Brain microvascular endothelial cell (primary cell): Measurements from ENCODE around the gene GUCY2D.

Experiments used
- DNase-seq: peaks from one replicate; pipeline ENCODE4 v3.0.0-alpha.2; 2020
- H3K27ac ChIP-seq: fragments of 250-450 bp; sonication (Bioruptor Pico); 2 replicates; pipeline ENCODE4 v1.5.1; 2020; ENCODE audit warnings: mild to moderate bottlenecking, moderate library complexity
- H3K27me3 ChIP-seq: fragments of 250-450 bp; sonication (Bioruptor Pico); replicated peaks from 2 replicates; pipeline ENCODE4 v1.5.1; 2020; ENCODE audit warnings: mild to moderate bottlenecking
- H3K36me3 ChIP-seq: fragments of 250-450 bp; sonication (Bioruptor Pico); replicated peaks from 2 replicates; pipeline ENCODE4 v1.5.1; 2020; ENCODE audit warnings: mild to moderate bottlenecking
- H3K4me3 ChIP-seq: 2 replicates; pipeline ENCODE4 v1.5.1; 2011; ENCODE audit warnings: low read depth, mild to moderate bottlenecking, control low read depth, low read length, moderate library complexity
- in situ Hi-C: cut with HindIII; loops from 2 replicates; pipeline ENCODE4 v1.10.0; 2017; ENCODE audit warnings: low sequenced_read_pairs, low pct_ligation_motif_present
- TF ChIP-seq, protein P1 (sequence below): IDR thresholded peaks from 2 replicates; pipeline ENCODE4 v1.5.1; 2011; ENCODE audit warnings: low read depth, mild to moderate bottlenecking, moderate library complexity, low read length, control low read depth, inconsistent platforms; ENCODE audit errors: missing control alignments

Gene GUCY2D

GRCh38 chr17:8048236-8048635, 45.8 kb downstream of the GUCY2D start:
- Histone ChIP-seq H3K27ac (no peak overlapping the region), H3K4me3 (no peak overlapping the region), H3K27me3 (peaks cover 4% of the 10 kb centered on the region), H3K36me3 (no peaks in the 10 kb centered on the region)
- in situ Hi-C loops, result no loop called here
- TF ChIP-seq, protein P1, sequence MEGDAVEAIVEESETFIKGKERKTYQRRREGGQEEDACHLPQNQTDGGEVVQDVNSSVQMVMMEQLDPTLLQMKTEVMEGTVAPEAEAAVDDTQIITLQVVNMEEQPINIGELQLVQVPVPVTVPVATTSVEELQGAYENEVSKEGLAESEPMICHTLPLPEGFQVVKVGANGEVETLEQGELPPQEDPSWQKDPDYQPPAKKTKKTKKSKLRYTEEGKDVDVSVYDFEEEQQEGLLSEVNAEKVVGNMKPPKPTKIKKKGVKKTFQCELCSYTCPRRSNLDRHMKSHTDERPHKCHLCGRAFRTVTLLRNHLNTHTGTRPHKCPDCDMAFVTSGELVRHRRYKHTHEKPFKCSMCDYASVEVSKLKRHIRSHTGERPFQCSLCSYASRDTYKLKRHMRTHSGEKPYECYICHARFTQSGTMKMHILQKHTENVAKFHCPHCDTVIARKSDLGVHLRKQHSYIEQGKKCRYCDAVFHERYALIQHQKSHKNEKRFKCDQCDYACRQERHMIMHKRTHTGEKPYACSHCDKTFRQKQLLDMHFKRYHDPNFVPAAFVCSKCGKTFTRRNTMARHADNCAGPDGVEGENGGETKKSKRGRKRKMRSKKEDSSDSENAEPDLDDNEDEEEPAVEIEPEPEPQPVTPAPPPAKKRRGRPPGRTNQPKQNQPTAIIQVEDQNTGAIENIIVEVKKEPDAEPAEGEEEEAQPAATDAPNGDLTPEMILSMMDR, result no peak
- no peak for DNase-seq

DNA sequence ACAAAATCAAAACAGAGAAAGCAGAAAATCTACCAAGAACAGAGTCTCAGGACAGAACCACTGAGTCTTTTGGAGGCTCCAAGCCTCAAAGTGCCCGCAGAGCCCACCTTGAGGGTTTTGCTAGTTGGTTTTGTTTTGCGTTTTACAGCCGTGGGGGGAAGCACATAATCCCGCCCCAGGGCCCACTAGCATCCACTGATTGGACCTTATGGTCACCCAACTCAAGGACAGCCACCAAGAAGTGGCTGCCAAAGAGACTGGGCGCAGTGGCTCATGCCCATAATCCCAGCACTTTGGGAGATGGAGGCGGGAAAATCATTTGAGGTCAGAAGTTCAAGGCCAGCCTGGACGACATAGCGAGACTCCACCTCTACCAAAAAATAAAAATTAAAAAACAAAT, 46.3 kb downstream of the GUCY2D start:
- no peak overlapping the region for H3K27ac ChIP-seq
- peaks cover 4% of the 10 kb centered on the region for H3K27me3 ChIP-seq
- in situ Hi-C loops, result no loop called here
- H3K4me3 ChIP-seq, result no peak overlapping the region
- TF ChIP-seq, protein P1, result no peak
- DNase-seq, result no peak
- no peaks in the 10 kb centered on the region for H3K36me3 ChIP-seq

DNA sequence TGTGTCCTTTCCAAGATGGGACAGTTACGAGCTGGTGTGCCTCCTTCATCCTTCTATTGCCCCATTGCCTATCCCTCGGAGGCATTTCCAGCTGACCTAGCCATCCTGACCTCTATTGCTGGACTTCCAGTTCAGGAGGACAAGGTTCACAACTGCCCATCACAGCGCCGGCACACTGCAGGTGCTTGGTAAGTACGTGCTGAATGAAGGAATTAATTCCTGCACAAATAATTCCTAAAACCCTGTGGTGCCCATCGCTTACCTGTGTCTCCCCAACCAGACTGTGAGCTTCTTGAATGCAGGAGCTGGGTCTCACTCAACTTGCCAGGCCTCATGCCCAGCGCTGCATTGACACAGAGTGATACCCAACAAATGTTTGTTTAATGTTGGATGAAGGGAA, 49.4 kb downstream of the GUCY2D start:
- DNase-seq, result no peak
- H3K4me3 ChIP-seq, result no peak overlapping the region
- in situ Hi-C loops, result loop anchor here (10.0 kb wide), 1 partner anchor 63 kb away; the partner anchor contains the start of gene ALOXE3
- peaks cover 4% of the 10 kb centered on the region for H3K27me3 ChIP-seq
- no peaks in the 10 kb centered on the region for H3K36me3 ChIP-seq
- TF ChIP-seq, protein P1, result no peak
- no peak overlapping the region for H3K27ac ChIP-seq

DNA sequence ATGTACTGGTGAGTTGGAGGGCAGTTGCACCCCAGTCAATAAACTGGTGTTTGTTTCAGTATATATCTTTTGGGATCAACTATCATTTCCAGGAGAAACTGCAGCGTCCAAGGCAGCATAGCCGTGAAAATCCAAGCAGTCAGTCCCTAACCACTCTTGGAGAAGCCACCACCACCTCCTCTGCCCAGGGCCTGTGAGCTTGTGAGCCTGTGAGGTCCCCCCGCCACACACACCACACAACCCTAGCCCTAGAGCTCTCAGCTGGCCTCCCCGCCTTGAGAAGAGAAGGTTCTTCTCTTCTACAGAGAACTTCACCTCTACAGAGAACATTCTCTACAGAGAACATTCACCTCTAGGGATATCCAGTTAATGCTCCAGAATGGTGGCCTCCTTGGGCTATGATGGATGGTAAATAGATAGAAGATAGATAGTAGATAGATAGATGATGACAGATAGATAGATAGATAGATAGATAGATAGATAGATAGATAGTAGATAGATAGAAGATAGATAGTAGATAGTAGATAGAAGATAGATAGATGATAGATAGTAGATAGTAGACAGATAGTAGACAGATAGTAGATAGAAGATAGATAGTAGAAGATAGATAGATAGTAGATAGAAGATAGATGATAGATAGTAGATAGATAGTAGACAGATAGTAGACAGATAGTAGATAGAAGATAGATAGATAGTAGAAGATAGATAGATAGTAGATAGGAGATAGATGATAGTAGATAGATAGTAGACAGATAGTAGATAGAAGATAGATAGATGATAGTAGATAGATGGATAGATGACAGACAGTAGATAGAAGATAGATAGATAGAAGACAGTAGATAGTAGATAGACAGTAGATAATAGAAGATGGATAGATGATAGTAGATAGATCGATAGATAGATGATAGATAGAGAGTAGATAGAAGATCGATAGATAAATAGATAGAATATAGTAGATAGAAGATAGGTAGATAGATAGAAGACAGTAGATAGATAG, 50.1 kb downstream of the GUCY2D start:
- no peak for DNase-seq
- TF ChIP-seq, protein P1, result no peak
- no peak overlapping the region for H3K27ac ChIP-seq
- peaks cover 4% of the 10 kb centered on the region for H3K27me3 ChIP-seq
- in situ Hi-C loops, result loop anchor here (10.0 kb wide), 1 partner anchor 62 kb away; the partner anchor contains the start of gene ALOXE3
- no peak overlapping the region for H3K4me3 ChIP-seq
- H3K36me3 ChIP-seq, result no peaks in the 10 kb centered on the region

- DNase-seq, result no peak
- H3K27ac ChIP-seq, result no peak overlapping the region
- TF ChIP-seq, protein P1, result no peak
- no peaks in the 10 kb centered on the region for H3K36me3 ChIP-seq
- no peak overlapping the region for H3K4me3 ChIP-seq
- in situ Hi-C loops, result loop anchor here (10.0 kb wide), 1 partner anchor 61 kb away; the partner anchor contains the start of gene ALOXE3
- H3K27me3 ChIP-seq, result peaks cover 4% of the 10 kb centered on the region
These were observed 51.2 kb downstream of the GUCY2D start for GRCh38 chr17:8053600-8053999.
